ENCODE measurements around the gene SERTAD2. TPM values are rescaled to one million over a fixed set of nuclear protein-coding genes. Genes with fewer than 3 reads are reported as not detected.

SERTAD2 gene, protein sequence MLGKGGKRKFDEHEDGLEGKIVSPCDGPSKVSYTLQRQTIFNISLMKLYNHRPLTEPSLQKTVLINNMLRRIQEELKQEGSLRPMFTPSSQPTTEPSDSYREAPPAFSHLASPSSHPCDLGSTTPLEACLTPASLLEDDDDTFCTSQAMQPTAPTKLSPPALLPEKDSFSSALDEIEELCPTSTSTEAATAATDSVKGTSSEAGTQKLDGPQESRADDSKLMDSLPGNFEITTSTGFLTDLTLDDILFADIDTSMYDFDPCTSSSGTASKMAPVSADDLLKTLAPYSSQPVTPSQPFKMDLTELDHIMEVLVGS
- 1.5 and 1.7 TPM in 2 replicates for polyA plus RNA-seq

DNA sequence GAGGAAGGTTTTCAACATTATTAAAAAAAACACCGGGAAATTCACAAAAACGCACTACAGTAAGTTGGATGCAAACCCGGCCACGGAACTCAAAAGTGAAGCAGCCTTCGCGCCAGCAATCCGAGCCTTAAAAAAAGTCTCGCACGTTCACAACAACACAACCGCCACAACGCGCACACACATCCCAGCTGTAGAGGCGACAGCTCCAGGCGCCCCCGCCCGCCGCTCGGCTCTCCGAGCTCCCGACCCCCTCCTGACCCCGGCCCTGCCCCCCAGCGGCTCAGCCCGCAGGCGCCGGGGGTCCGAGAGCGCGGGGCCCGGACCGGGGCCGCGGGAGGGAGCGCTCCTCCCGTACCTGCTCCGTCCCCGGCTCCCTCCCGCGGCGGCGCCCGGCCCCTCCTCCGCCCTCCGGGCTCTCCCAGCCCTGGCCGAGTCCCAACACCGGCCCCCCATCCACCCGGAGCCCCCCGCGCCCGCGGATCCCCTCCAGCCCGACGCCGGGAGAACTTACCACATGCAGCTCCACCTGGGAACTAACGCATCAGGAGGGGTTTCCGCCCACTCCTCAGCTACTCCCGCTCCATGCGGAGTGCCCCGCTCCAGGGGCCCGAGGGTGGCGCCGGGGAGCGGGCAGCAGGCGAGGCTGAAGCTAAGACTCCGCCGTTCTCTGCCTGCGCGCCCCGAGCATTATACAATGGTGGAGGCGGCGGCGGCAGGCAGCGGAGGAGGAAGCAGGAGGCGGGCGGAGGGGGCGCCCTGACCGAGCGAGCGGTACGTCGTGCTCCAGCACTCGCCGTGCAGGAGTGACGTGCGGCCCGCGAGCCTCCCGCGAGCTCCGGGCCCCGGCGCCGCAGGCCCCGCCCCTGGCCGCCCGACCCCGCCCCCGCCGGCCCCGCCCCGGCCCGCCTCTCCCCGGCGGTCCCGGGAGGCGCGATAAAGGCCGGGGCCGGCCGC is at the start of gene SERTAD2:
SERTAD2 (minus strand) TSS at position 805 of the 954 bp plus-strand sequence. CDS start 17,042 bp downstream, outside the sequence.

Other genes with a start within 250 kb of the SERTAD2 start
- 27.3 and 28.9 TPM in 2 replicates for gene LGALSL, start 199.8 kb downstream of the SERTAD2 start, polyA plus RNA-seq
- gene AFTPH, start 129.6 kb downstream of the SERTAD2 start, polyA plus RNA-seq, result 46.1 and 64.3 TPM in 2 replicates